Stimulated activated CD4-positive, alpha-beta T cell treated with anti-CD3 and anti-CD28 coated beads, Interleukin-4, amount 100 ng/mL, for 1 hour (primary cell): ENCODE results near the gene LMAN2.

Experiments
- DNase-seq: peaks from one replicate; pipeline ENCODE4 v3.0.0-alpha.2; 2020

LMAN2 gene, protein sequence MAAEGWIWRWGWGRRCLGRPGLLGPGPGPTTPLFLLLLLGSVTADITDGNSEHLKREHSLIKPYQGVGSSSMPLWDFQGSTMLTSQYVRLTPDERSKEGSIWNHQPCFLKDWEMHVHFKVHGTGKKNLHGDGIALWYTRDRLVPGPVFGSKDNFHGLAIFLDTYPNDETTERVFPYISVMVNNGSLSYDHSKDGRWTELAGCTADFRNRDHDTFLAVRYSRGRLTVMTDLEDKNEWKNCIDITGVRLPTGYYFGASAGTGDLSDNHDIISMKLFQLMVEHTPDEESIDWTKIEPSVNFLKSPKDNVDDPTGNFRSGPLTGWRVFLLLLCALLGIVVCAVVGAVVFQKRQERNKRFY

DNA sequence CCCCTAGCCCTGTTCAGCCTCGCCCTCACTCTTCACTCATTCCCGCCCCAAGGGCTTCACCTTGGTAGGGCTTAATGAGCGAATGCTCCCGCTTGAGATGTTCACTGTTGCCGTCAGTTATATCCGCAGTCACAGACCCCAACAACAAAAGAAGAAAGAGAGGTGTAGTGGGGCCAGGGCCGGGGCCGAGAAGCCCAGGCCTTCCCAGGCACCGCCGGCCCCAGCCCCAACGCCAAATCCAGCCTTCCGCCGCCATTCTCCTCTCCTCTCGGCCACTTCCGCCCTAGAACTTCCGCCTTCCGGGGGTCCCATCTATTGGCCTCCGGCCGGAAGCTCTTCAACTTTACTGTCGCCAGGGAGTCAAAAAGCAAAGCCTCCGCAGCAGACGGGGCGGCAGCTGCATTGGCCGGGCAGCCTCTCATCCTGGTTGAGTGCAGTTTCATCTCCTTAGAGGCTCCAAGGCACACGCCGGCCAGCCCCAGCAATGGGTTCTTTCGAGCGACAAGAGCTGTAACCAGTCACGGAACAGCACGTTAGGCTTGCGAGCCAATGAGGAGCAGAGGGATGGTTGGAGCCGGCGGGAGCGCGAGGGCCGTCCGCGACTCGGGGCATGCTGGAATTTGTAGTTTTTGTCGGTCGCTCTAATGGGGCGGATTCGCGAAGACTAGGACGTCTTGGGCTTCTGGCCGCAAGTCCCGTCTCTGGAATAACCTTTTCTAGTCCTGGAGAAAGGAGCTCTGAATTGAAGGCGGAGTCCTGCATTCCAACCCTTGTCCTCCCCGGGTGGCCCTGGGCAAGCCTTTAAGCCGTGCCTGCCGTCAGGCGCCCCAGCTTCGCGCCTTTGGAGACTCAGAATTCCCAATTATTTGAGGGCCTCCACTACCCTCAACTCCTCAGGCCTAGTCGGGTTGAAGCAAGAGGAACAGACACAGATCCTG lies at the start of gene LMAN2:
Gene LMAN2, minus strand, starts transcription at position 277 of the 938 bp plus-strand sequence. Its CDS starts 21 bp downstream, at position 256.
- peak; percentile 87 for DNase-seq

DNA sequence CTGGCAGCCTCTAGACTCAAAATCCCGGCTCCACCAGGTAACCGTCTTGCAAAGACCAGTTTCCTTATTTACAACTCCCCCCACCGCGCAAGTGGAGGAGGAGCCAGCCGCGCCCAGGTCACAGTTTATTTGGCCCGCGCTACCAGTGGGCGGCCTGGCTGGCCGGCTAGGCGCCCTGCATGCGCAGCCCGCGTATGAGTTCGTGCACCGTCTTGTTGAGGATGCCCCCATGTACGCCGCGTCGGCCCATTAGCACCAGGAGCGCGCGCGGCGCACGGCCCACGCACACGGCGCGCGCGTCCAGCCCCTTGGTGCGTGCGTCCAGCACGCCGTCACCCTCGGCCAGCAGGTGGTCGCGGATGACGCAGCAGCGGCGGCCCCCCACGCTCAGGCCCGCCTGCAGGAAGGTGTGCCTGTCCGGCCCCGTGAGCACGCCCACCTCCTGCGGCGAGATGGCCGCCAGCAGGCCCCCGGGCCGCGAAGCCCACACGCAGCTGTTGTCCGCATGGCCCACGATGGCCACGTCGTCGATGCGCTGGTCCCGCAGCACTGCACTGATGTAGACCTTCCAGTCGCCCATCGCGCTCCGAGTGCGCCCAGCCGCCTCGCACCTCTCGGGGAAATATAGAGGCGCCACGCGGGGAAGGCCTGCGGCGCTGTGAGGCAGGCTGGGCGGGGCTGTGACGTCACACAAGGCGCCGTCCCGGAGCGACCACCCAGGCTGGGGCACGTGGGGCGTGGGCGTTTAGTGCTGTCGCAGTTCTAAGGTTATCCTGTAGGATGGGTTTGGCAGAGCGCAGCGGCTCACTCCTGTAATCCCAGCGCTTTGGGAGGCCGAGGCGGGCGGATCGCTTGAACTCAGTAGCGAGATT lies 48.8 kb upstream of the LMAN2 start, which contains the start of gene PFN3:
Gene PFN3, minus strand, starts transcription at position 665 of the 872 bp plus-strand sequence. Its CDS starts 85 bp downstream, at position 580.
- DNase-seq: no peak

DNA sequence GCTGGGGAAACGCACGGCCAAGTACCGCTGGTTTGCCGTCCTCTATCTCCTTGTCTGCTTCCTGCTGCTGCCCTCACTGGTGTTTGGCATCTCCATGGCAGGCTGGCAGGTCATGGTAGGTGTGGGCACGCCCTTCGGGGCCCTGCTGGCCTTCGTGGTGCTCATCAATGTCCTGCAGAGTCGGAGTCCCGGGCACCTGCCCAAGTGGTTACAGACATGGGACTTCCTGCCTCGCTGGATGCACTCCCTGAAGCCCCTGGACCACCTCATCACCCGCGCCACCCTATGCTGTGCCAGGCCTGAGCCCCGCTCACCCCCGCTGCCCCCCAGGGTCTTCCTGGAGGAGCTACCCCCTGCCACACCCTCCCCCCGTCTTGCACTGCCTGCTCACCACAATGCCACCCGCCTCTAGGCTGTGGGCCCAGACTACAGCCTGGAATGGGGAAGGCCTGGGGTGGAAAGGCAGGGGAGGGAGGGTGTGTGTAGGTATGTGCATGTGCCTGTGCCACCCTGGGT lies 46.5 kb upstream of the LMAN2 start:
- no peak for DNase-seq

DNA sequence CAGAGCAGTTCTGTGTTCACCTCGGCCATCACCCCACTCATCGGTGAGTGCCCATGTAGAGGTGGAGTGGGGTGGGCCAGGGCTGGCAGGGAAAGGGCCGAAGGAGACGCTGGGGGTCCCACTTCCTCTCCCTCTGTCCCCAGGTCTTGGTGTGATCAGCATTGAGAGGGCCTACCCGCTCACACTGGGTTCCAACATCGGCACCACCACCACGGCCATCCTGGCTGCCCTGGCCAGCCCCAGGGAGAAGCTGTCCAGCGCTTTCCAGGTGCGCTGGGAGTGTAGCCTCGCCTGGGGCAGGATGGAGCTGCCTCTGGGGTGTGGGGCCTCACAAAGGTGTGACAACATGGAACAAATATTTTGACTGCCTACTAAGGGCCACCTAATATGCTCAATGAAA lies 45.3 kb upstream of the LMAN2 start:
- DNase-seq: no peak

DNA sequence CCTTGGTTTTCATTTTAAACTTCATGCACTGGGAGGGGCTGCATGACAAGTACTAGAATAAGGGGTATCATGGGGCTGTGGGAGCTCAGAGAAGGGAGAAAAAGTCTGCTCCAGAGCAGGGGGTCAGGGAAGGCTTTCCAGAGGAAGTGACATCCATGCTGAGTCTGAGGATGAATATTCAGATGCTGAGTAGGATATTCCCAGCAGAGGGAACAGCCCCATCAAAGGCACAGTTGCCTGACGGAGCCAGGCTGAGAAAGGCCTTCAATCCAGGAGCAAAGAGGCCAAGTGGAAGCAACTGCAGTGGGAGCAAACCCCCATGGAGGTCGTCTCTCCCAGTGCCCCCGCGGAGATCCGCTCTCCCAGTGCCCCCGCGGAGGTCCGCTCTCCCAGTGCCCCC lies 44.6 kb upstream of the LMAN2 start:
- no peak for DNase-seq

DNA sequence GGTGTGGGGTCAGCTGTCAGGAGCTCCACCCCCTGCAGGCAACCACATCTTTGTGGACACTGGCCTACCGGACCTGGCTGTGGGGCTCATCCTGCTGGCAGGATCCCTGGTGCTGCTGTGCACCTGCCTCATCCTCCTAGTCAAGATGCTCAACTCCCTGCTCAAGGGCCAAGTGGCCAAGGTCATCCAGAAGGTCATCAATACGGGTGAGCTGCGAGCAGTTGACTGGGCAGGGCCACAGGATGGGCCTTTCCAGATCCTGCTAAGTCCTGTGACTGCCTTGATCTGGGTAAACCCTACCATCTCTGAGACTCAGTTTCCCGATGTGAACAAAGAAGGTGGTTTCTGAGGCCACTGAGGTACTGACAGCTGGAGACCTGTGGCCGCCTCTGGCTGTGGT lies 42.5 kb upstream of the LMAN2 start:
- DNase-seq: no peak

DNA sequence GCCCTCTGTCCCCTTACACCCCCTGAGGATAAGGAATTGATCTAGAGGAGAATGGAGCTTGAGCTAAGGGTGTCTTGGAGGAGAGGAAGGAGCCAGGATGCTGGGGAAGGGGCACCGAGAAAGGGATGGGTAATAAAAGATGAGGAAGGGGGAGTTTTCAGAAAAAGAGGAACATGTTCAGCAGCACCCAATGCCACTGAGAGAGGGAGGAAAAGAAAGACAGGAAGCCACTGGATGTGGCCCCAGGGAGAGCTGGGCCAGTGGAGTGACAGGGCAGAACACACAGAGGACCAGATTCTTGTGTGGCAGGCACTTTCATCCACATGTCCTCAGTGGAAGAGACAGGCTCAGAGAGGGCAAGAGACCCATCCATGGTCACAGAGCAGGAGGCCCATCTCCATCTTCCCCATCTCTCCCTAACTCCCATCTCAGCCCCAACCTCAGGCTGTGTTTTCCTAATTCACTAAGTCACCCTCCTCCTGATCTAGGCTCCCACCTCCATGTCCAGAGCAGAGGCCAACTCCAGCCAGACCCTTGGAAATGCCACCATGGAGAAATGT lies 41.8 kb upstream of the LMAN2 start:
- DNase-seq: no peak

DNA sequence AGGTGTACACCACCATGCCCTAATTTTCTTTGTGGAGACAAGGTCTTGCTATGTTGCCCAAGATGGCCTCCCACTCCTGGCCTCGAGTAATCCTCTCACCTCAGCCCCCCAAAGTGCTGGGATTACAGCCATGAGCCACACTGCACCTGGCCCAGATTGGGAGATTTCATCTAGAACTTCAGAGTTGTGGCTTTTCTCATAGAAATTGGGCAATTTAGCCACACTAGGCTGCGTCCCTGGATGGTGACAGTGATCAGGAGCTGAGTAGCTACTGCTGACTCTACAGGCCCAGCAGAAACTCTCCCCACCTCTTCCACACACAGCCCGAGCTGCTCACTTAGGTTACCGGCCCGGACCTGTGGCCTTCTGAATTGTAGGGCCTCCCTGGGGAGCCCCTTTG lies 41.3 kb upstream of the LMAN2 start:
- no peak for DNase-seq

DNA sequence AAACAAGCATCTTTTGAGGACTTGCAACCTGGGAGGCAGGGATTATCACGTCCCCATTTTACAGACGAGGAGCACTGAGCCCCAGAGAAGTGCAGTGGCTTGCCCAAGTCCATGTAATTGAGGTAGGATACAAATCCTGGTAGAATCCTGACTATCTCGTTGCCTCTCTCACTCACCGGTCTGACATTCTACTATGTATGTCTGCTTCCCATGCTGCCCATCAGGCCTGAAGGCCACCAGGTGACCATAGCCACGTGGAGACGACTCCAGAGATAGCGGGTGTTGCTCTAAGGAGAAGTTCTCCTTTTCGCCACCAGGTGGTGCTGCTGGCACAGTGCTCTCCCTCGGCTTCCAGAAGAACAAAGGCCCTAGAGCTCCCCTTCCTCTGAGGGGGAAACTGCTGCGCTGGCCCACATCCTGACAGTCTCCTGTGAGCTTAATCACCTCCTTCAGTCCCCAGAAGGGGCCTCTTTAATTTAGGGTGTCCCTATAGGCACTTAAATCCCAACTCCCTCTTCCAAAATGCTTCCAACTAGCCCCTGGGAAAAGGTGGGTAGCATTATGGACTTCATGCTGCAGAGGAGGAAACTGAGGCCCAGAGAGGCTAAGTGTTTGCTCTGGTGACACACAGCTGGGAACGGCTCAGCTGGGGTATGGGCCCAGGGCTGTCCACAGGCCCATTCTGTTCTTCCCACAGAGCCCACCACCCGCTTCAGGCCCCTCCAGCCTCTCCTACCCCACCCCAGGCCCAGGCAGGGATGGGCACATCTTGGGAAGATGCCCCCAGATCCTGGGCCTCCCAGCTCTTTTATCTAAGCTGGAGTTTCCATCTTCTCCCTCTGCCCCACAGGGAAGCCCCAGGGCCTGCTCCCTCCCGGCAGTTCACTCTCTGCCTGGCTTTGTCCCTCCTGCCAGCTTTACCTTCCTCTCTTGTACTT lies 39.2 kb upstream of the LMAN2 start:
- DNase-seq: peak; percentile 83

DNA sequence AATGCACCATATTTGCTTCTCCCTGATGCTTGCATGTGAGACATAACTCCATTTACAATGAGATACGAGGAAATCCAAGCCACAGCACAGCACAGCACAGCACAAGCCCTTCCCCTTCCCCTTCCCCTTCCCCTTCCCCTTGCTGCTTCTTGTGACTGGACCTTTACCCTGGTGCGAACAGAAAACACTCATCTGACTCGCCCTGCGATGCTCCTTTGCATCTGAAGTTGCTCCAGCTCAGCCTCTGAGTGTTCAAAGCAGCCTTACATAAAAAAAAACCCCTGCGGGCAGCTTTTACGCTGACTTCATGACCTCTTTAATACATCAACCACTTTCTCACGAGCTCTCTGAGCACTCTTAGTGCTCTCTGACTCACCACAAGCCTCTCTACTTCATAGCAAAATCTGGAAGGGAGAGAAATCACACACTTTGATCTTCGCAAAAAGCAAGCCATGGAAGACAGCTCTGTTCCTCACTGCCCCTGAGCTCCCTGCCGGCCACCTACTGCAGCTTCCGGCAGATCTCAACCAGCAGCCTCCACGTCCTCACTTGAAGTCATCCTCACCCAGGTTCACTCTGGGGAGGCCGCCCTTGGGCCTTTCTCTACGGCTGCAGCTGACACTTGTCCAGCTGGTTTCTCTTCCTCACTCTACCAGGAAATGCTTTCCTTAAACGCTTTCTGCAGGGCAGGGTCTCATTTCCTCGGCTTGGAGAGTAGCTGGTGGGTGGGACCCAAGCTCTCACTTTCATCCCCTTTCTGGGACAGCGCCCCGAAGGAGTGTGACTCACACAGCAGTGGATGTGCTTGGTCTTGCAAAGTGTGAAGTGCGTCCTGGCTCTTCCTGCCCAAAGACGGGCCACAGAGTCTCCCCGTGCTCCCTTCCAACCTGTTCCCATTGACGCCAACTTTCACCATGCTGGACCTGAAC lies 38.0 kb upstream of the LMAN2 start:
- DNase-seq: peak; percentile 39

DNA sequence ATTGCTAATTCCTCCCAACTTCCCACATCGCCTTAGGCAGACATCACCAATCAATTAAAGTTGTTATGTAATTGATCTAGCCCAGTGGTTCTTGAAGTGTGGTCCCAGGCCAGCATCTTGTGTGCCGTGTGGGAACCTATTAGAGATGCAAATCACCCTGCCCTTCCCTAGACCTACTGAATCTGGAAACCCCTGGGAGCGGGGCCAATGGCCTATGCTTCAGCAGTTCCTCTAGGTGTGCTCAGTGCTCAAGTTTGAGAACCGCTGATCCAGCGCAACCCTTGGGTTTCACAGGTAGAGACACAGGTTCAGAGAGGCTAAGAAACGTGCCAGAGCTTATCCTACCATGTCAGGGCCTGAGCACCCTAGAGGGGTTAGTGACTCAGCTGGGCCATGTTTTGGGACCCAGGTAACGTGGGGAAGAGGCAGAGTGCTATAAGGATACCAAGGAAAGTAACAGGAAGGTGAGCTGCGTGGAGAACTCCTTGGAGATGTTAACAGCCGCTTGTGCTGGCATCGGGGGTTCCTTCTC lies 37.1 kb upstream of the LMAN2 start:
- DNase-seq: no peak

DNA sequence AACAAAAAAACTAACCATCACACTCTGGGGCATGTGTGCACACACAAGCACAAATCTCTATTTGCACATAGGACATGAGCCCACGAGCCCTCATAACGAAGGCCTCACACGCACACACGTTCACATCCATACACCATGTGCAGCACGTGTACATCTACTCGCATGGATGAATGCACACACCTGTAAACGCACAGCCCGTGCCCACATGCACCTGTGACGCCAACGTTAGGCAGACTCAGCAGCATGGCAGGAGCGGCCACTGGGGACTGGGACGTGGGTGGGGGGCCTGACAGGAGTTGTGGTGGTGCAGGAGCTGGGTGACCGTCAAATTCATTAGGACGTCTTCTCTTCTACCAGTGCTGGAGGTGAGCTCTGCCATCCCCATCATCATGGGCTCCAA lies 35.9 kb upstream of the LMAN2 start:
- DNase-seq: no peak

DNA sequence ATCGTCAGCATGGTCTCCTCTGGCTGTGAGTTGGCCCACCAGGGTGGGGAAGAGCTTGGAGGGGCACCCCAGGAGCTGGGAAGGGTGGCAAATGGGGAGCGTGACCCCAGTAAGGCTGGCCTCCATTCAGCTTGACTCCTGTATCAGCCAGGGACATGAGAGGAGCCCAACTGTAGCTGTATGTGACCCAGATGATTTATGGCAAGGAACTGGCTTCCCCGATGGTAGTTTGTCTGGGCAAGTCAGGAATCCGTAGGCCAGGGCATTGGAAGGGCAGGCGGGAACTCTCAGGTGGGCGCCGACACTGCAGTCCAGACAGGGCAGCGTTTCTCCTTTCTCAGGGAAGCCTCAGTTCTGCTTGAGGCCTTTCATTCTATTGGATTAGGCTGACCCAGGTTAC lies 35.1 kb upstream of the LMAN2 start:
- DNase-seq: no peak

DNA sequence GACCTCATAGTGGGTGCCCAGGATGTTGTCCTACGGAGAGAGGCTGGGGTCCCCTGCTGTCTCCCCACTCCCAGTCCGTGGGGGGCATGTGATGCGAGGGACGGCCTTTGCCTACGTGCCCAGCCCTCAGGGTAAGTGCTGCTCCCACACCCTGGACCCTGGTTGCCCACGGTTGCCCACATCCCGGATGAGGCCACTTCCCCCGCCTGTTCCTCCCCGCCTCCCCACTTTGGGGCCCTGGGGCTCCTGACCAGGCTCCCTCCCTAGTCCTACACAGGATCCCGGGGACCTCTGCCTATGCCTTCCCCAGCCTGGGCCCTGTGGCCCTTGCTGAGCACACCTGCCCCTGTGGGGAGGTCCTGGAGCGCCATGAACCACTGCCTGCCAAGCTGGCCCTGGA lies 34.3 kb upstream of the LMAN2 start:
- DNase-seq: no peak

DNA sequence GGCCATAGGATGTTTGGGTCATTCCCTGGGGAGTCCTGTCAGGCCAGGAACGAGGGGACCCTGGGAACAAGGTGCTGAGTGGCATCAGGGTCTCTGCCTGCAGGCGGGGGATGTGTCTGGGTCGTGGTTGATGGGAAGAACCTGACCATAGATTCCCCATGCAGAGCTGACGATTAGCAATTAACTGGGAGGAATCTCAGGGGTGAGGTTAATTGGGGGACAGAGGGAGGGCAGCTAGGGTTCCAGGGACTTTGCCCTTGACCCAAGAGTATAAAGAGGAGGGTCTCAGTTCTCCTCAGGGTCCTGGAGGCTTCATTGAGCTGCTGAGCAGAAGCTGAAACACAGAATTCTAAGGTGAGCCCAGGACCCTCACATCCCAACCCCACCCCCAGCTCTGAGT lies 32.7 kb upstream of the LMAN2 start, which contains the start of gene SLC34A1:
Gene SLC34A1, plus strand, starts transcription at position 301 of the 400 bp plus-strand sequence. CDS start 1,308 bp downstream, outside the sequence.
- DNase-seq: no peak

DNA sequence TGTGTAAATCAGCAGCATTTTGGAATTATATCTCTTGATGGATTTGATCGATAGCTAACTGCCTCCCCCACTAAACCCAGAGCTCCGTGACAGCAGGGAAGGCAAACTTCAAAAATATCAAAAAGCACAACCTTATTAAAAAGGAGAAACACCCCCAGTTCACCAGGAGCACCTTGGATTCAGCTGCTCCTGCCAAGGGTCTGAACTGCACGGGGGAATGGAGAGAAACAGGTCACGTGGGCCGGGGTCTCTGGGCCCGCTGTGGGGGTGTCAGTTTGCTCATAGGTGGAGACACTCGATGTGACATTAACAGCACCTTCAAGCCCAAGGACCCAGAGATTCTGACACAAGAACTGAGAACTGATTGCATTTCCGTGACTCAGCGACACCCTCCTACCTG lies 31.7 kb upstream of the LMAN2 start:
- no peak for DNase-seq

DNA sequence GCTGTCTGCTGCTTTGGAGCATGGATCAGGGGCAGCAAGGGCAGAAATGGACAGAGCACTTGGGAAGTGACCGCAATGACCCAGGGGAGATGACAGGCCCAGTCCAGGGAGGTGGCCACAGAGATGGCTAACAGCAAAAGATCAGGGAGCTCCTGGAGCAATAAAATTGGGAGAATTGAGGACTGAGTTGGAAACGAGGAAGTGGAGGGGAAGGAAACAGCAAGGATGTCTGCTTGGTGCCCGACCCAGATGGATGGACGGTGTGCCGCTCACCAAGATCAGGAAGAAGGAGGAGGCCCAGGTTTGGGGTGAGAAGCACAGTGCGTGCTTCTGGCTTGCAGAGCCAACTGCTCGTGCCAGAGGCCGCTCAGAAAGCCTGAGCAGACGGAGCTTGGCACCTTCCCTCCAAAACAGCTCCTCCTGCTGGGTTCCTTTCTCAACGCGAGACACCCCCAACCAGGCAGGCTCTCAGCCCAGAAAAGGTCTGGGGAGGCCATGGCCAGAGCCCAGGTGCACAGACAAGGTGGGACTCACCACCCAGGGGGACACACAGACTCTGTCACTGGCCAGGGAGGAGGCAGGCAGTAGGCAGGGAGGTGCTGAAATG lies 31.1 kb upstream of the LMAN2 start:
- no peak for DNase-seq

DNA sequence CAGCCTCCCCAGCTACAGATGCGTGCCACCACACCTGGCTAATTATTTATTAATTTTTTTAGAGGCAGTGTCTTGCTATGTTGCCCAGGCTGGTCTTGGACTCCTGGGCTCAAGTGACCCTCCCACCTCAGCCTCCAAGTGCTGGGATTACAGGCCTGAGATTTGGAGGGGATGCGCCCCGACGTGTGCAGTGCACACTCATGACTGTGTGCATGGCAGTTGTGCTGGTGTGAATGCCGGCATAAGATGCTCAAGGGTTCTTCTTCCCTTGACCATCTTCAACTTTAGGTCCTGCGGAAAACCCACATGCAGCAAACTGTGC lies 29.3 kb upstream of the LMAN2 start:
- DNase-seq: no peak
